ENCODE data around the gene ACP2.

GRCh38 chr11:47234669-47235100 is 13.9 kb downstream of the ACP2 start:
- no peak for TF ChIP-seq CTCF (IDR thresholded peaks at IDR 0.05)
- no peak for TF ChIP-seq ZFX (IDR thresholded peaks at IDR 0.05; ENCODE audit: borderline replicate concordance)

Data from 22Rv1 (cell line).